Testis (tissue), 2 donors: ENCODE results near the gene BAIAP2.

ENCODE experiments used
- CTCF ChIP-seq, 3 experiments: fragments of 450-650 bp in 2 of 3; fragments of 200-600 bp in 1 of 3; sonication (generic) in 1 of 3; IDR thresholded peaks; one replicate each; pipeline ENCODE4 v1.5.1; 2016 to 2019; ENCODE audit warnings: antibody characterized with exemption in 3 of 3, mild to moderate bottlenecking in 2 of 3, moderate library complexity in 1 of 3
- POLR2A ChIP-seq: fragments of 450-650 bp; IDR thresholded peaks from one replicate; pipeline ENCODE4 v1.6.1; 2017; ENCODE audit warnings: antibody characterized with exemption, mild to moderate bottlenecking, moderate library complexity

- TF ChIP-seq POLR2A (no peak), CTCF (IDR thresholded peaks at IDR 0.05) (no peak)
Measured at GRCh38 chr17:81044428-81044763, 9.4 kb downstream of the BAIAP2 start.
